Upper lobe of left lung (tissue), 4 donors: Measurements from ENCODE around the gene ITCH.

Source experiments
- EP300 ChIP-seq, 4 donors: sonication (generic); formaldehyde crosslinking; IDR thresholded peaks; one replicate each; pipeline ENCODE4 v1.5.1; 2017; ENCODE audit warnings: antibody characterized with exemption in 4 of 4, control low read depth in 2 of 4
- POLR2A ChIP-seq, 4 donors: fragments of 450-650 bp; IDR thresholded peaks; one replicate each; pipeline ENCODE4 v1.5.1; 2016 to 2017; ENCODE audit warnings: antibody characterized with exemption in 4 of 4, mild to moderate bottlenecking in 2 of 4
- POLR2AphosphoS5 ChIP-seq, 2 donors: sonication (generic); formaldehyde crosslinking; IDR thresholded peaks; one replicate each; pipeline ENCODE4 v1.5.1; 2017; ENCODE audit warnings: antibody characterized with exemption in 2 of 2
- TF ChIP-seq, protein P1 (sequence below), 6 experiments: fragments of 450-650 bp in 4 of 6; fragments of 200-600 bp in 2 of 6; sonication (generic) in 2 of 6; IDR thresholded peaks; one replicate each; pipeline ENCODE4 v1.5.1; 2016 to 2019; ENCODE audit warnings: antibody characterized with exemption in 6 of 6

- TF ChIP-seq, protein P1, sequence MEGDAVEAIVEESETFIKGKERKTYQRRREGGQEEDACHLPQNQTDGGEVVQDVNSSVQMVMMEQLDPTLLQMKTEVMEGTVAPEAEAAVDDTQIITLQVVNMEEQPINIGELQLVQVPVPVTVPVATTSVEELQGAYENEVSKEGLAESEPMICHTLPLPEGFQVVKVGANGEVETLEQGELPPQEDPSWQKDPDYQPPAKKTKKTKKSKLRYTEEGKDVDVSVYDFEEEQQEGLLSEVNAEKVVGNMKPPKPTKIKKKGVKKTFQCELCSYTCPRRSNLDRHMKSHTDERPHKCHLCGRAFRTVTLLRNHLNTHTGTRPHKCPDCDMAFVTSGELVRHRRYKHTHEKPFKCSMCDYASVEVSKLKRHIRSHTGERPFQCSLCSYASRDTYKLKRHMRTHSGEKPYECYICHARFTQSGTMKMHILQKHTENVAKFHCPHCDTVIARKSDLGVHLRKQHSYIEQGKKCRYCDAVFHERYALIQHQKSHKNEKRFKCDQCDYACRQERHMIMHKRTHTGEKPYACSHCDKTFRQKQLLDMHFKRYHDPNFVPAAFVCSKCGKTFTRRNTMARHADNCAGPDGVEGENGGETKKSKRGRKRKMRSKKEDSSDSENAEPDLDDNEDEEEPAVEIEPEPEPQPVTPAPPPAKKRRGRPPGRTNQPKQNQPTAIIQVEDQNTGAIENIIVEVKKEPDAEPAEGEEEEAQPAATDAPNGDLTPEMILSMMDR (IDR thresholded peaks at IDR 0.05), result no peak
- TF ChIP-seq EP300 (IDR thresholded peaks at IDR 0.05) (no peak), POLR2A (IDR thresholded peaks at IDR 0.05) (no peak), POLR2AphosphoS5 (IDR thresholded peaks at IDR 0.05) (no peak)
These were observed 186.8 kb downstream of the ITCH start for GRCh38 chr20:34549929-34550305.
